ENCODE measurements around the gene PDGFA.

PDGFA gene

GRCh38 chr7:500521-501420 is 18.9 kb downstream of the PDGFA start:
- DNase-seq, result no peak

DNA sequence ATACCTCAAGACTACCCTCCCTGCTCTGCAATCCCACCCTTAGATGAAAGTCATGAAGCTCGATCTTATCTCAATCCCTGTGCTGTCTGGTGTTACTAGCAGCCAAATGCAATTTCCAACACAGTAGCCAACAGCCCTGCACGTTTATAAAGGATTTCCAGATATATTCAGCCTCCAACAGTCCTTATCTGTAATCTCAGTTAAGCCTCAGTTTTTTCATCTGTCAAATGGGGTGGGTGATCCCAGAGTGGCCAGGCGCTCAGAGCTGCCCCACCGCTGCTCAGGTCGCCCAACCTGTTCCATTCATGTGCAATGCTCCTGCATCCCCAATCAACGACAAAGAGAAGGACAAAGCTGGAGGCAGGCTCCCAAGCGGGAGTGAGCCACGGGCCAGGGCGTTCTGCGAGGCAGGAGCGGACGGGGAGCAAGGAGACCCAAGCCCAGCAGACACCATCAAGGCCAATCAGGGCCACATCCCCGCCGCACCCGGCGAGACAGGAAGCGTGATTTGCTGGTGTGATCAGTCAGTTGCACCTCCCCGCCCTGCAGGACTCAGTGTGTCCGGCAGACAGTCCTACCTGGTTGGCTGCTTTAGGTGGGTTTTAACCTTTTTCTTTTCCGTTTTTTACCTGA is 19.7 kb downstream of the PDGFA start:
- DNase-seq, result no peak

DNA sequence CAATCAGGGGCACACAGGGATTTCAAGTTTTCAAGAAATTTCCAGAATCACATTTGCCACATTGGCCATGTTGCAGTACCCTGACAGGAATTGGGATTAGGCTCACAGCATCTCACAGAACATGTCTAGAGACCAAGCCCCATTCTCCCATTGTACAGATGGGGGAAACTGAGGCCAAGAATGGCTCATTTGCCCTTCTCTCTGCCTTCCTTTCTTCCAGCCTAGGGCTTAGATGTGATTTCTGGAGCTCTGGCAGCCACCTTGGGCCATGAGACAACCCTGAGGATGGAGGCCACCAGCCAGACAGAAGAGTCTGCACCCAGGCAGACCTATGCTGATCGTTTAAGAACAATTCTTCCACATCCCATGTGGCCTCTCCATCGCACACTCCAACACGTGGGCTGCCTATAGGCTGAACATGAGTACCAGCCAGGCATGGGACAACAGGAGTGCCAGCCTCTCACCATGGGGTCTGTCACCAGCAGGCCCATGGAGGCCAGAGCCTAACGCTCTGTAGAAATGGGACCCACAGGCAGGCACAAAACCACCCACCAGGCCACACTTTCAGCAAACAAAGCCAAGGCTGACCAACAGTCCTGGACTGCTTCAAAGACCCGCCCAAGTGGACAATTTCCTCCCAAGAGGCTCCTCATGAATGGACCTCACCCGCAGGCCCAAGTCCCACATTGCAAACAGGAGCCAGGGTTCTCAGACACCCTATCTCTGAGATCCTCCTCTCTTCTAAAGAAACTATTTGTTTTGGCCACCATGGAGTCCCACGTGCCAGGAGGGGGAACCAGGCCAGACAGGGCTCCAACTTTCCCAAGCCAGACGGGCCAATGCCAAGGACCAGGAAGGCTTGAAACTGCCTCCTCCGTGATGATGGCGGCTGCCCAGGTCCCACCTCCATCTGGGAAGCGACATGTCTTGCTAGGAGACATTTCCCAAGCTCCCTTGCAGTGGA is 20.7 kb downstream of the PDGFA start:
- no peak for DNase-seq

DNA sequence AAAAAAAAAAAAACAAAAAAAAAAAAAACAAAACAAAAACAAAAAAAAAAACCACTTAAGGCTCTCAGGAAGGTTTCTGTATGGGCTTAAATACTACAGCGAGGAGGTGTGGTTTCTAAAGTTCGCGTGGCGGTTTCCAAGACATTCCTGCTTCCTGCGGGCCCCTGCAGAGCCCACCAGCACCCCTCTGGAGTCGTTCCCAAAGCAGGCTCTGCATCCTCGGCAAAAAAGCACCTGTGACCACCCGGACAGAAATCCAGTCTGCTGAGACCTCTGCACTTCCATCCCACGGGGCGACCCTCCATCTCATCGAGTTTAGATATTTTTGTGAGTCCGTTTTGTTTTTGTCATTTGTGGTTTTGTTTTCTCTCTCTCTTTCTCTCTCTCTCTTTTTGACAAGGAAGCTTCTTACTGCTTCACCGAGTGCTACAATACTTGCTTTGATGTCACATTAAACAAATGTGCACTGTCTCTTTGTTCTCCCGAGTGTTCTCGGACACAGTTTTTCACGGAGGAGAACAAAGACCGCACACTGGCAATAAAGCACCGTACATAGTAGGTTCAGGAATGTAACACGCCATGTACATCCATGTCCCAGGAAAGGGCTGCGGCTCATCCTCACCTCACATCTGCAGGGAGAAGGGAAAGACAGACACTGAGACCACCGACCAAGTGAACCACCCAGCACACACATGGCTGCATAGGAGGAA is 21.5 kb downstream of the PDGFA start:
- no peak for DNase-seq

DNA sequence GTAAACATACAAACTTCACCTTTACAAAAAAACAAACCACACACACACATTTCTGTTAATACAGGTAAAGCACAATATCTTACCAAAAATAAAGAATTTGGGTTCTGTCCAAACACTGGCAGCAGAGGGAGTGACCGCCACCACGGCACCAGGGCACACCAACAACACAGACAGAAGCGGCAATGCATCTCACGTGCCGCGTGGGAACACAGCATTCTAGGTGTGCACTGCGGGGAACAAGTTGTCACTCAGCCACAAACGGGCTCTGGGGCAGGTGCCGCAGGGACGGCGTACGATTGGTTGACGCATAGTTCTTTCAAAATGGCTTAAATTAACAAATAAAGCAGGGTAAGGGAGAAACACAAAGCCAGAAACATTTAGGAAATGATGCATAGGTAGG is 22.3 kb downstream of the PDGFA start:
- no peak for DNase-seq

GRCh38 chr7:496528-497295 is 22.9 kb downstream of the PDGFA start:
- DNase-seq, result no peak

- DNase-seq, result no peak
Measured at GRCh38 chr7:495761-496321, 23.8 kb downstream of the PDGFA start.

DNA sequence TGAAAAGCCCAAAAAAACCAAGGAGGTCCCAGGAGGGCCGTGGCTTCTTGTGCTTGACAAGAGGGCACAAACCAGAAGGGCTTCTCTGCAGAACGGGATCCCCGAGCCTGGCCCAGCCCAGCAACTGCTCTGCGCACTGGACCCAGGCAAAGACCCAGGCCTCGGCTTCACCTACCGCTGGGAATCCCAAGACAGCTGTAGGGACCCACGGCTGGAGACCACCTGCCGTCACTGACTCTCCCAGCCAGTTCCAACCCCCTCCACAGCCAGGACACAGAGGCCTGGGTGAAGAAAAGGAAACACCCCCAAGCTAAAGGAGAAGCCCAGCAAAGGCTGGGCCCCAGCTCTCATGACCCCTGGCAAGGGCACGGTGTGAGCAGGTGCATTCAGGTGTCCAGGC is 24.3 kb downstream of the PDGFA start:
- DNase-seq, result no peak

- DNase-seq, result no peak
Measured at GRCh38 chr7:494906-495305, 24.7 kb downstream of the PDGFA start.

DNA sequence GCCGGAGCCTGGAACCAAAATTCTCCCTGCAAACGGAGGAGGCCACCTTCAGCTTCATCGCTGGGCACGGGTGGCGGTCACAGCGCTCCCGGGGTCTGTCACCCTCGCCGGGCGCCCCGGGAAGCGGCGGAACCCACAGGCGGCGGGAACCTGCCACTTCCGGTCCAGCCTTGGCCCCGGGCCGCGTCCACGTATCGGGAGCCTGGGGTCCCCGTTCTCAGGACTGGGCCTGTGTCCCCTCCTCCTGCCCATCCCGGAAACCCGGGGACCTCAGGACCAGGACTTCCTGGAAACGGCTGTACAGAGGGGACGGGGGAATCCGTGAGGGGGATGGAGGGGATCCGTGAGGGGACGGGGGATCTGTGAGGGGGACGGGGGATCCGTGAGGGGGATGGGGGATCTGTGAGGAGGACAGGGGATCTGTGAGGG is 25.4 kb downstream of the PDGFA start:
- no peak for DNase-seq

- no peak for DNase-seq
Measured at GRCh38 chr7:493661-494251, 25.9 kb downstream of the PDGFA start.

DNA sequence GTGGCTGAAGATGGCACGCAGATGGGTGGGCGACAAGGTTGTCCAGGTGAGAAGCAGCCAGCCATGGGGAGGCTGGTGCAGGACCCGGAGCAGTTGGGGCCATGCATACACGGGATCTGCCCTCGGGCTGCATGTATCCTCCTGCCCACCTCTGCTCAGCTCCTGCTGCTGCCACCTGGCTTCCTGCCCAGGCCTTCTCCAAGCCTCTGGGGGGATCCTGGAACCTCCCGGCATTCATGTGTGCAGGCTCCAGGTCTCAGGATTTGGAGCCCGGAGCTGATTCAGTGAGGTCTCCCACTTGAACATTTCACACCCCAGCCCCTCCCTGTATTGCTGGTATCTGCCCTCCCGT is 27.0 kb downstream of the PDGFA start:
- DNase-seq, result no peak

- no peak for DNase-seq
Measured at GRCh38 chr7:491958-492713, 27.5 kb downstream of the PDGFA start.

GRCh38 chr7:491292-491957 is 28.2 kb downstream of the PDGFA start:
- no peak for DNase-seq

DNA sequence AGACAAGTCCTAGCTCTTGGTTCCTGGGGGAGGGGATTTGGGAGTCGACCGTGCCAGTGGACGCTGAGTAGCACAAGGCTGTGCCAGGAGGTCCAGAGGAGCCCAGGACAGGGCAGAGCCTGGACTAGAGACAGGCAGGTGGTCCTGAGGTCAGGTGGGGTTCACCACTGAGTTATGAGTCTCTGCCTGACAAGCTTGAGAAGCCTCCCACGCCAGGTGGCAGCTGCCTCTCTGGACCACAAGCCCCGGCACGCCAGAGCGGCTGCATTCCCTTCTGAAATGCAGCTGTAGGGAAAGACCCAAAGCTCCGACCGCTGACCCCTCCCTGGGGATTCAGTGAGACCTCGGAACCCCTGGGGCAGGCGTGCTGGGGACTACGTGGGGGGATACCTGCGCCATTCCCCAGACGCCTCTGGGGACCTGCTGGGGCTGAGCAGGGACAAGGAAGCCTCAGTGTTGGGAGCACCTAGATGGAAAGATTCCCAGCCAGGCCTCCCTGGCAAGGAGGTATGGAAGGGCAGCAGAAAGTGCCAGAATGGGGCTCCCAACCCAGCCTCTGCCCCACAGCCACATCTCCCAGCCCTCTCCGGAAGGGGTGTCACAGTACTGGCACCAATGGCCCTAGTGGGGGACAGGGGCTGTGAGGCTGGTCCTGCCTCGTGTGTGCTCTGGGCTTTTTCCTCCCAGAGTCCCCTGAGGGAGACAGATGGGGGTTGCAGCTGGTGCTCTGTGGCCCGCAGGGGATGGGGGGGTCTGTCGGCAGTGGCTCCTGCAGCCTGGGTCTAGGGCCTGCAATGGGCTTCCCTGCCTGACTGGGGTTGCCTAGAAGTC is 29.0 kb downstream of the PDGFA start:
- no peak for DNase-seq

DNA sequence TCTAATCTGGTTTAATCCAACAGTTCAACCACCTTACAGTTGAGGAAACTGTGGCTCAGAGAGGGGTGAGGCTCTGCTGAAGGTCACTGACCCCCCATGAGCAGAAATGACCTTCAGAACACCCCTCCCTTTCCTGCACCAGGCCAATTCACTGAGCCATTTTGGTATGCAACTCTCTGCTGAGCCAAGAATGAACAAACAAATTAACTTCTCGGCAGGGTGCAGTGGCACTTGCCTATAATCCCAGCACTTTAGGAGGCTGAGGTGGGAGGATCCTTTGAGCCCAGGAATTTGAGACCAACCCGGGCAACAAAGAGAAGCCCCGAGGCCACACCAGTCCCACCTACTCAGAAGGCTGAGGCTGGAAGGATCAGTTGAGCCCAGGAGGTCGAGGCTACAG is 29.8 kb downstream of the PDGFA start:
- no peak for DNase-seq

GRCh38 chr7:486216-486743 is 33.4 kb downstream of the PDGFA start:
- DNase-seq, result no peak
